Nephron (organoid): ENCODE data around the gene PTCD1.

ENCODE experiments used
- H3K27ac Mint-ChIP-seq, 3 experiments: 2 replicates each; pipeline ENCODE4 v1.8.0; 2020; ENCODE audit warnings: mixed read lengths in 3 of 3, mild to moderate bottlenecking in 2 of 3, moderate library complexity in 1 of 3
- H3K27me3 Mint-ChIP-seq: 2 replicates; pipeline ENCODE4 v1.8.0; 2021; ENCODE audit warnings: low read depth, mild to moderate bottlenecking, moderate library complexity, mixed read lengths
- H3K36me3 Mint-ChIP-seq: 2 replicates; pipeline ENCODE4 v1.8.0; 2020; ENCODE audit warnings: low read depth, mixed read lengths
- H3K4me1 Mint-ChIP-seq: 2 replicates; pipeline ENCODE4 v1.8.0; 2020; ENCODE audit warnings: mixed read lengths
- H3K4me3 Mint-ChIP-seq, 3 experiments: 2 replicates each; pipeline ENCODE4 v1.8.0; 2020; ENCODE audit warnings: mild to moderate bottlenecking in 3 of 3, mixed read lengths in 3 of 3, moderate library complexity in 2 of 3
- H3K9me3 Mint-ChIP-seq: 2 replicates; pipeline ENCODE4 v1.8.0; 2020; ENCODE audit warnings: mixed read lengths
- CTCF ChIP-seq, 3 experiments: fragments of 200-600 bp; sonication (generic); IDR thresholded peaks; one replicate each; pipeline ENCODE4 v1.5.0; 2021; ENCODE audit warnings: antibody characterized with exemption in 3 of 3; ENCODE audit not compliant: unreplicated experiment in 3 of 3

PTCD1 gene

GRCh38 chr7:99429756-99430155, 8.8 kb downstream of the PTCD1 start:
- Mint-ChIP-seq H3K27ac (no peak overlapping the region), H3K4me3 (no peak overlapping the region), H3K4me1 (no peaks in the 10 kb centered on the region), H3K27me3 (no peaks in the 10 kb centered on the region), H3K36me3 (peaks cover 52% of the 10 kb centered on the region), H3K9me3 (no peaks in the 10 kb centered on the region)
- no peak for TF ChIP-seq CTCF (IDR thresholded peaks at IDR 0.05; ENCODE audit: unreplicated experiment in 3 of 3)

GRCh38 chr7:99428972-99429566, 9.5 kb downstream of the PTCD1 start:
- H3K36me3 Mint-ChIP-seq: peaks cover 50% of the 10 kb centered on the region
- H3K4me1 Mint-ChIP-seq: no peaks in the 10 kb centered on the region
- H3K27me3 Mint-ChIP-seq: no peaks in the 10 kb centered on the region
- no peak overlapping the region for H3K4me3 Mint-ChIP-seq
- H3K27ac Mint-ChIP-seq: no peak overlapping the region
- no peaks in the 10 kb centered on the region for H3K9me3 Mint-ChIP-seq
- no peak for TF ChIP-seq CTCF (IDR thresholded peaks at IDR 0.05; ENCODE audit: unreplicated experiment in 3 of 3)

- Mint-ChIP-seq H3K4me1 (no peaks in the 10 kb centered on the region), H3K9me3 (no peaks in the 10 kb centered on the region), H3K27me3 (no peaks in the 10 kb centered on the region), H3K27ac (no peak overlapping the region), H3K4me3 (no peak overlapping the region), H3K36me3 (peaks cover 49% of the 10 kb centered on the region)
- no peak for TF ChIP-seq CTCF (IDR thresholded peaks at IDR 0.05; ENCODE audit: unreplicated experiment in 3 of 3)
Observed at GRCh38 chr7:99424932-99425730, 13.5 kb downstream of the PTCD1 start.

GRCh38 chr7:99422625-99423024, 16.0 kb downstream of the PTCD1 start:
- Mint-ChIP-seq H3K4me3 (no peak overlapping the region), H3K9me3 (no peaks in the 10 kb centered on the region), H3K4me1 (no peaks in the 10 kb centered on the region), H3K27ac (no peak overlapping the region), H3K27me3 (no peaks in the 10 kb centered on the region), H3K36me3 (peaks cover 46% of the 10 kb centered on the region)
- no peak for TF ChIP-seq CTCF (IDR thresholded peaks at IDR 0.05; ENCODE audit: unreplicated experiment in 3 of 3)

GRCh38 chr7:99422186-99422585, 16.4 kb downstream of the PTCD1 start:
- H3K27me3 Mint-ChIP-seq: no peaks in the 10 kb centered on the region
- no peaks in the 10 kb centered on the region for H3K4me1 Mint-ChIP-seq
- peaks cover 51% of the 10 kb centered on the region for H3K36me3 Mint-ChIP-seq
- H3K9me3 Mint-ChIP-seq: no peaks in the 10 kb centered on the region
- H3K4me3 Mint-ChIP-seq: no peak overlapping the region
- TF ChIP-seq CTCF (IDR thresholded peaks at IDR 0.05; ENCODE audit: unreplicated experiment in 3 of 3): no peak
- H3K27ac Mint-ChIP-seq: no peak overlapping the region

- no peak for TF ChIP-seq CTCF (IDR thresholded peaks at IDR 0.05; ENCODE audit: unreplicated experiment in 3 of 3)
- H3K36me3 Mint-ChIP-seq: peaks cover 57% of the 10 kb centered on the region
Observed at GRCh38 chr7:99420986-99421385, 17.6 kb downstream of the PTCD1 start.

More at GRCh38 chr7:99420986-99421385, 17.6 kb downstream of the PTCD1 start:
- Mint-ChIP-seq H3K4me1 (no peaks in the 10 kb centered on the region), H3K27ac (no peak overlapping the region), H3K9me3 (no peaks in the 10 kb centered on the region), H3K4me3 (no peak overlapping the region), H3K27me3 (no peaks in the 10 kb centered on the region)
